NCI-H1694 treated with DMSO at 0.1 percent for 48 hours (cell line): ENCODE data around the gene SYNRG.

Source experiments
- DNase-seq: peaks from one replicate; lab custom pipeline; 2025; lab: John Stamatoyannopoulos, UW

SYNRG gene

DNA sequence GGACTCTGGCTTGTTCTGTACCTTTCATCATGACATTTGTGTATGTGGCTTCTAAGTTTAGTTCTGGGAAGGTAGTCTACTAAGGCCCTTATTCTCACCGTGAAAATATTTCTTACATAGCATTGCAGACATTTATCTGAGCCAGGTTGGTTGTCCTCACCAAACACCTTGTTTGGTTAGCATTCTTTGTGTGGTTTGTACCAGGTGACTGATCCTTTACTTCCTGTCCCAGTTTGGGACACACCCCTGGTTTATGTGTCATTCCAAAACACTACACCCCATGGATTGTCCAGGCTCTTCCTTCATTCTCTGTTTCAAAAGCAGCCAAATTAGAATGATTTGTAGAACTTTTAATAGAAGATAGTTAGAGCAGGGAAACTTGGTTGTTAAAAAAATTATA, 142.7 kb downstream of the SYNRG start:
- no peak for DNase-seq

DNA sequence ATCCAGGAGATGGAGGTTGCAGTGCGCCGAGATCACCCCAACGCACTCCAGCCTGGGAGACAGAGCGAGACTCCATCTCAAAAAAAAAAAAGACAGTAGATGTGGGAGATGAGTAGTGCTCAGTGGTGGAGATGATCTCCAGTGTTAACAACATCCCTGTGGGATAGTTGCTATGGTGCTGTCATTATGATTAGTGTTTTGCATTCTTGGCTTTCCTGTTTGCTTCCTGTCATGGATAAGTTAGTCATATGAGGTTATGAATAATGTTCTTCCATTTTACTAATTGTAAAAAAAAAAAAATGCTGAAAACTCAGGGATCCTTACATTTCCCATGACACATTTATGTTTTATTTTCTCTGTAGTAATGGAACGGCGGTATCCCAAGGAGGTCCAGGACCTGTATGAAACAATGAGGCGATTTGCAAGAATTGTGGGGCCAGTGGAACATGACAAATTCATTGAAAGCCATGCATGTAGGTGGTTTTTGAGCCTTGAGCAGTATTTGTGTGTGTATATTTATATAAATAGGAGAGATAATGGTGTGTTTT, 144.1 kb downstream of the SYNRG start:
- DNase-seq, result no peak
